ENCODE results near the gene EDN2. TPM values are rescaled to one million over a fixed set of nuclear protein-coding genes. Genes with fewer than 3 reads are reported as not detected.
A peak's percentile ranks its signal among the peaks of the same experiment; 100 is the strongest.

EDN2 gene
- total RNA-seq, 2 donors from 2014 or later, result 3.3 to 13.5 TPM

GRCh38 chr1:41483960-41484401 is 502 bp downstream of the EDN2 start:
- no peak overlapping the region for H3K27ac ChIP-seq
- H3K4me1 ChIP-seq, result peaks cover 5% of the 10 kb centered on the region
- TF ChIP-seq CTCF (IDR thresholded peaks at IDR 0.05), result no peak
- H3K4me3 ChIP-seq, result peak overlapping the region; percentile 15
- no peaks in the 10 kb centered on the region for H3K27me3 ChIP-seq
- H3K9me3 ChIP-seq, result no peaks in the 10 kb centered on the region
- H3K9ac ChIP-seq (ENCODE audit: low read depth in 2 of 2, low read length in 2 of 2), result peak overlapping the region in 1 of 2 donors; percentile 54
- H3K36me3 ChIP-seq, result no peaks in the 10 kb centered on the region
- intact Hi-C loops (cut with DNase I), result no loop called here
- DNase-seq, result no peak

DNA sequence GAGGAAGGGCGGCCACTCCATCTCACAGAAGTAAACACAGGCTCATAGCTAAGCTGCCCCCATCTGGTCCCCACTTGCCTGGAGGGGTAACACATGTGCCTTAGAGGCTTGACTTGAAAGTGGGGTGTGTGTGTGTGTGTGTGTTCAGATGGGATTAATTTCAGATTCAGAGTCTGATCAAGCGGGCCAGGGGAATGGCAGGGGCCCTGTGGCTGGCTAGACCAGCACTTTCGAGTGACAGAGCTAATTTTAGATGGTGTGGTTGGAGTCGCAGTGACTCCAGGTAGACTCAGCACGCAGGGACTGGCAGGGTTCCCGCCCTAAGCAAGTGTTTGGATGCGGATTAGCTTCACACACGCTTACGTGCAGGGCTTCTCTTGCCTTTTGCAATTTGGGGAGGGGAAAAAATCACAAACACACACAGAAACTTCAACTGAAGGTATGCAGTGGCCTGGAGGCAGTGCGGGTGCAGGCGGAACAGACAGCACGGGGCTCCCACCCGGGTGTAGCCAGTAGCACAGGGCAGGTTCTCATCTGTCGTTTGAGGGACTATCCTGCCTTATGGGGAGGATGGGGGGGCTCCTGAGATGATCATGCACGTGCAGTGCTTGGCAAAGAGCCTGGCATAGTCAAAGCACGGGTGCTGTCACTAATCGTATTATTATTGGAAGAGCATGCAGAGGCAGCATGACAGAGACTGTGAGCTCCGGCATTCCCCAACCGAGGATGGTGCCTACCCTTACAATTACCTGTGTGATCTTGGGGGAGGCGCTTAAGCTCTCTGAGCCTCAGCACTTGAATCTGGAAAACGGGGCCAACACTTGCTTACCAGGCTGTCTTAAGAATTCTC is 1.3 kb downstream of the EDN2 start:
- no peaks in the 10 kb centered on the region for H3K36me3 ChIP-seq
- H3K4me3 ChIP-seq, result no peak overlapping the region
- DNase-seq, result no peak
- no peaks in the 10 kb centered on the region for H3K9me3 ChIP-seq
- H3K27me3 ChIP-seq, result no peaks in the 10 kb centered on the region
- peak overlapping the region in 1 of 2 donors; percentile 64 for H3K9ac ChIP-seq (ENCODE audit: low read depth in 2 of 2, low read length in 2 of 2)
- intact Hi-C loops (cut with DNase I), result no loop called here
- no peak overlapping the region for H3K27ac ChIP-seq
- no peak for TF ChIP-seq CTCF (IDR thresholded peaks at IDR 0.05)
- peaks cover 5% of the 10 kb centered on the region for H3K4me1 ChIP-seq

DNA sequence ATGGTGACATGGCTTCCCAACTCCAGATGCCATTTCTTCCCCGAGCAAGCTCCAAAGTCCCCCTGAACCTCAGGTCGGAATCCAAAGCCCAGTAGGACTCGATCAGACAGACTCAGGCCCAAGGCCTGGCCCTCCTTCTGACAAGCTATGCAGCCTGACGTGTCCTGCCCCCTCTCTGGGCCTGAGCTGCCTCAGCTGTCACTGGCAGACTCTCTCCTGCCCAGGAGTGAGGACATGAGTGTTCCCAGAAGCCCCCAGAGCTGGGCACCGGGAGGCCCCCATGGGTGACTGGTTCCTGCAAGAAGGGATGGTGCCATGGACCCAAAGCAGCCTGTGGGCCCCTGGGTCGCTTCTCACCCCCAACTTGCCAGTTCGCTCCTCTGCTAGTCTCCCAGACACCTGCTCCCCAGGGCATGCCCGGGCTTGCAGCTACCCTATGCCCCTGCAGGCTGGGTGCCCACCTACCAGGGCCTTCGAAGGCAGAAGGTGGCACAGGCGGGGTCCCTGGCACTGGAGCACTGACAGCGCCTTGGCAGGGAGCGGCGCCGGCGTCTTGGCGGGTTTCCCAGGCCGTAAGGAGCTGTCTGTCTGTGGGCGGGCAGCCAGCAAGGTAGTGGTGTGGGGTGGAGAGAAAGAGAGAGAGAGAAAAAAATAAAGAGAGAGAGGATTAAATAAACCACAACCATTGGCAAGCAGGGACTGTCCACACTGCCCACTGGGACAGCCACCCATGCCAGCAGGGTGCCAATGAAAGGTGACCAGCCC is 2.3 kb downstream of the EDN2 start:
- intact Hi-C loops (cut with DNase I), result no loop called here
- Histone ChIP-seq H3K27me3 (no peaks in the 10 kb centered on the region), H3K4me3 (no peak overlapping the region), H3K27ac (no peak overlapping the region), H3K36me3 (no peaks in the 10 kb centered on the region), H3K9me3 (no peaks in the 10 kb centered on the region), H3K9ac (ENCODE audit: low read depth in 2 of 2, low read length in 2 of 2) (peak overlapping the region in 1 of 2 donors; percentile 64), H3K4me1 (peaks cover 5% of the 10 kb centered on the region)
- no peak for TF ChIP-seq CTCF (IDR thresholded peaks at IDR 0.05)
- peak; percentile 94 for DNase-seq

- no peak overlapping the region for H3K27ac ChIP-seq
- H3K9ac ChIP-seq (ENCODE audit: low read depth in 2 of 2, low read length in 2 of 2), result no peak overlapping the region
- no peaks in the 10 kb centered on the region for H3K27me3 ChIP-seq
- H3K4me3 ChIP-seq, result no peak overlapping the region
- H3K36me3 ChIP-seq, result no peaks in the 10 kb centered on the region
- DNase-seq, result no peak
- intact Hi-C loops (cut with DNase I), result no loop called here
- H3K9me3 ChIP-seq, result no peaks in the 10 kb centered on the region
- H3K4me1 ChIP-seq, result peaks cover 5% of the 10 kb centered on the region
- no peak for TF ChIP-seq CTCF (IDR thresholded peaks at IDR 0.05)
These were observed 3.2 kb downstream of the EDN2 start for GRCh38 chr1:41481109-41481775.

All from colonic mucosa (tissue), 4 donors.